HepG2 (cell line): ENCODE results near the gene IQGAP2. TPM values are rescaled to one million over a fixed set of nuclear protein-coding genes. Genes with fewer than 3 reads are reported as not detected.

ENCODE experiments used
- EEA1 ChIP-seq: sonication (generic); formaldehyde crosslinking; IDR thresholded peaks from 2 replicates; pipeline ENCODE4 v1.5.1; 2020; ENCODE audit warnings: mild to moderate bottlenecking, missing genetic modification reagents, borderline replicate concordance
- GATAD2A ChIP-seq: IDR thresholded peaks from 2 replicates; pipeline ENCODE4 v1.6.1; 2016
- HNRNPUL1 ChIP-seq: fragments of 200-400 bp; formaldehyde crosslinking; IDR thresholded peaks from 2 replicates; pipeline ENCODE4 v1.6.1; 2017; ENCODE audit warnings: low read depth, mild to moderate bottlenecking, low read length, moderate library complexity
- NCOR1 ChIP-seq: fragments of 200-600 bp; sonication (generic); IDR thresholded peaks from 2 replicates; pipeline ENCODE4 v1.7.0; 2017; ENCODE audit warnings: antibody characterized with exemption, low read length, borderline replicate concordance
- SOX13 ChIP-seq, 3 experiments: fragments of 450-650 bp in 1 of 3; sonication (generic) in 1 of 3; formaldehyde crosslinking in 1 of 3; IDR thresholded peaks in 2 of 3; conservative IDR thresholded peaks in 1 of 3; 2 replicates each; pipeline versions ENCODE4 v1.5.0 to v1.6.1; 2016 to 2020; ENCODE audit warnings: antibody characterized with exemption in 1 of 3, mild to moderate bottlenecking in 1 of 3, missing compliant biosample characterization in 1 of 3, missing genetic modification reagents in 1 of 3, moderate library complexity in 1 of 3
- STAG1 ChIP-seq: sonication (generic); formaldehyde crosslinking; IDR thresholded peaks from 2 replicates; pipeline ENCODE4 v1.4.0; 2020; ENCODE audit warnings: missing genetic modification reagents
- ZNF33A ChIP-seq: sonication (generic); formaldehyde crosslinking; IDR thresholded peaks from 2 replicates; pipeline ENCODE4 v1.5.1; 2020; ENCODE audit warnings: missing genetic modification reagents, mild to moderate bottlenecking, moderate library complexity, borderline replicate concordance
- ZNF501 ChIP-seq: sonication (generic); formaldehyde crosslinking; IDR thresholded peaks from 2 replicates; pipeline ENCODE4 v1.5.1; 2020; ENCODE audit warnings: mild to moderate bottlenecking, moderate library complexity, missing genetic modification reagents
- ZNF670 ChIP-seq: sonication (generic); formaldehyde crosslinking; IDR thresholded peaks from 2 replicates; pipeline ENCODE4 v1.8.0; 2022; ENCODE audit warnings: mild to moderate bottlenecking, missing genetic modification reagents, borderline replicate concordance
- polyA plus RNA-seq, 8 experiments: library from polyadenylated mRNA; depleted of rRNA in 3 of 8; stranded (reverse) in 7 of 8; unstranded in 1 of 8; fragments of >200 nt; fragmentation: Illumina TruSeq in 4 of 8; extraction: Trizol in 4 of 8; gene quantifications; 2 replicates each; pipeline versions ENCODE4 v1.2.1 to v1.2.3, GENCODE V29; 2011 to 2016; ENCODE audit warnings: low read depth in 4 of 8, missing spikeins in 1 of 8, mixed read lengths in 1 of 8; ENCODE audit not compliant: insufficient read depth in 1 of 8
- total RNA-seq, 5 experiments: library from RNA; depleted of rRNA; stranded (reverse); fragments of >200 nt; fragmentation: Illumina TruSeq; extraction: Trizol; gene quantifications; 2 replicates each; pipeline ENCODE4 v1.2.3, GENCODE V29; 2016; ENCODE audit warnings: low read depth in 1 of 5
- TF ChIP-seq, protein P1 (sequence below): sonication (generic); formaldehyde crosslinking; IDR thresholded peaks from 2 replicates; pipeline ENCODE4 v1.5.0; 2020; ENCODE audit warnings: mild to moderate bottlenecking, missing genetic modification reagents
- TF ChIP-seq, protein P2 (sequence below), 2 experiments: sonication (generic) in 1 of 2; formaldehyde crosslinking in 1 of 2; IDR thresholded peaks; 2 replicates each; pipeline versions ENCODE4 v1.4.0 to v1.6.1; 2016 to 2020; ENCODE audit warnings: borderline replicate concordance in 1 of 2, low read depth in 1 of 2, mild to moderate bottlenecking in 1 of 2, missing genetic modification reagents in 1 of 2
- TF ChIP-seq, protein P3 (sequence below): sonication (generic); formaldehyde crosslinking; IDR thresholded peaks from 2 replicates; pipeline ENCODE4 v1.5.1; 2020; ENCODE audit warnings: mild to moderate bottlenecking, moderate library complexity, missing genetic modification reagents
- TF ChIP-seq, protein P4 (sequence below): sonication (generic); formaldehyde crosslinking; IDR thresholded peaks from 2 replicates; pipeline ENCODE4 v1.4.0; 2020; ENCODE audit warnings: mild to moderate bottlenecking, missing genetic modification reagents
- TF ChIP-seq, protein P5 (sequence below): sonication (generic); formaldehyde crosslinking; IDR thresholded peaks from 2 replicates; pipeline ENCODE4 v1.5.0; 2020; ENCODE audit warnings: missing genetic modification reagents

Gene IQGAP2
- total and polyA plus RNA-seq, 2 of the 13 experiments (the other 11 are each of a cell fraction or from before 2014, with no cell fraction given): 35.2 to 83.3 TPM

DNA sequence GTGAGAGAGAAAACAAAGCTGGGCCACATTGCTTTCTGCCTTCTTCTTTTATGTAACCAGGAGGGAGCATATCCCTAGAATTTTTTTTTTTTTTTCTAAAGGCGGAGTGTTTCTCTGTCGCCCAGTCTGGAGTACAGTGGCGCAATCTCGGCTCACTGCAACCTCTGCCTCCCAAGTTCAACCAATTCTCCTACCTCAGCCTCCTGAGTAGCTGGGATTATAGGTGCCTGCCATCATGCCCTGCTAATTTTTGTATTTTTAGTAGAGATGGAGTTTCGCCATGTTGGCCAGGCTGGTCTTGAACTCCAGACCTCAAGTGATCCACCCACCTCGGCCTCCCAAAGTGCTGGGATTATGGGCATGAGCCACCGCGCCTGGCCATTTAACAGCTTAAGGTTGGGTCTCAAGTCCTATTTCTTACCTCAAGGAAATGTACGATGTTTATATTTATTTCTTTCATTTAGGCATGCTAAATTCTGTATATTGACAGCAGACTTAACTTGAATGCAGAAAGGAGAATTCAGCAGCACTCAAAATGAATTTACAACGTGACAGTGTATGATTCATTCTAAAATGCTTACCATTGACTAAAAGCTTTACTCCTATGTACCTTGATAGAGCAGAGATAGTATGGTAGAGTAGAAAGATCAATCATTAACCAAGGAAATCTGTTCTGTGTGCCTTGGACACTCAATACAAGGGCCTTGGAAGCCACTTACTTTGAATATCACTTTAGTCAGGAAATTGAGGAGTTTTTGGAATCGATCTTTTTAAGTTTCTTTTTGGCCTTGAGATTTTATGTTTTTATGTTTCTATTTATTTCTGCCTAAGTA, 119.2 kb downstream of the IQGAP2 start (continued):
- TF ChIP-seq, protein P1, sequence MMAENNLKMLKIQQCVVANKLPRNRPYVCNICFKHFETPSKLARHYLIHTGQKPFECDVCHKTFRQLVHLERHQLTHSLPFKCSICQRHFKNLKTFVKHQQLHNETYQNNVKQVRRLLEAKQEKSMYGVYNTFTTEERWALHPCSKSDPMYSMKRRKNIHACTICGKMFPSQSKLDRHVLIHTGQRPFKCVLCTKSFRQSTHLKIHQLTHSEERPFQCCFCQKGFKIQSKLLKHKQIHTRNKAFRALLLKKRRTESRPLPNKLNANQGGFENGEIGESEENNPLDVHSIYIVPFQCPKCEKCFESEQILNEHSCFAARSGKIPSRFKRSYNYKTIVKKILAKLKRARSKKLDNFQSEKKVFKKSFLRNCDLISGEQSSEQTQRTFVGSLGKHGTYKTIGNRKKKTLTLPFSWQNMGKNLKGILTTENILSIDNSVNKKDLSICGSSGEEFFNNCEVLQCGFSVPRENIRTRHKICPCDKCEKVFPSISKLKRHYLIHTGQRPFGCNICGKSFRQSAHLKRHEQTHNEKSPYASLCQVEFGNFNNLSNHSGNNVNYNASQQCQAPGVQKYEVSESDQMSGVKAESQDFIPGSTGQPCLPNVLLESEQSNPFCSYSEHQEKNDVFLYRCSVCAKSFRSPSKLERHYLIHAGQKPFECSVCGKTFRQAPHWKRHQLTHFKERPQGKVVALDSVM: peak; percentile 52
- no peak for TF ChIP-seq SOX13 (IDR thresholded peaks at IDR 0.05)
- peak in 1 of 2 experiments; percentile 19; a peak in 1 of 4 replicates for TF ChIP-seq SOX13 (CRISPR knock-in tag; conservative IDR thresholded peaks at IDR 0.05 in 1 of 2, IDR thresholded peaks at IDR 0.05 in 1 of 2)
- TF ChIP-seq STAG1 (CRISPR knock-in tag): 0 out of 2 replicates have a peak, but pooled peaks have one; percentile 5
- TF ChIP-seq HNRNPUL1: peak; percentile 93
- TF ChIP-seq ZNF33A (CRISPR knock-in tag): 0 out of 2 replicates have a peak, but pooled peaks have one; percentile 31
- peak; percentile 32; the same call in 1 of the 2 replicates for TF ChIP-seq ZNF501
- TF ChIP-seq, protein P2, sequence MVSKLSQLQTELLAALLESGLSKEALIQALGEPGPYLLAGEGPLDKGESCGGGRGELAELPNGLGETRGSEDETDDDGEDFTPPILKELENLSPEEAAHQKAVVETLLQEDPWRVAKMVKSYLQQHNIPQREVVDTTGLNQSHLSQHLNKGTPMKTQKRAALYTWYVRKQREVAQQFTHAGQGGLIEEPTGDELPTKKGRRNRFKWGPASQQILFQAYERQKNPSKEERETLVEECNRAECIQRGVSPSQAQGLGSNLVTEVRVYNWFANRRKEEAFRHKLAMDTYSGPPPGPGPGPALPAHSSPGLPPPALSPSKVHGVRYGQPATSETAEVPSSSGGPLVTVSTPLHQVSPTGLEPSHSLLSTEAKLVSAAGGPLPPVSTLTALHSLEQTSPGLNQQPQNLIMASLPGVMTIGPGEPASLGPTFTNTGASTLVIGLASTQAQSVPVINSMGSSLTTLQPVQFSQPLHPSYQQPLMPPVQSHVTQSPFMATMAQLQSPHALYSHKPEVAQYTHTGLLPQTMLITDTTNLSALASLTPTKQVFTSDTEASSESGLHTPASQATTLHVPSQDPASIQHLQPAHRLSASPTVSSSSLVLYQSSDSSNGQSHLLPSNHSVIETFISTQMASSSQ (IDR thresholded peaks at IDR 0.05; ENCODE audit: low read depth): peak; percentile 91
- TF ChIP-seq, protein P2 (CRISPR knock-in tag; IDR thresholded peaks at IDR 0.05; ENCODE audit: borderline replicate concordance): peak; percentile 84
- TF ChIP-seq, protein P3, sequence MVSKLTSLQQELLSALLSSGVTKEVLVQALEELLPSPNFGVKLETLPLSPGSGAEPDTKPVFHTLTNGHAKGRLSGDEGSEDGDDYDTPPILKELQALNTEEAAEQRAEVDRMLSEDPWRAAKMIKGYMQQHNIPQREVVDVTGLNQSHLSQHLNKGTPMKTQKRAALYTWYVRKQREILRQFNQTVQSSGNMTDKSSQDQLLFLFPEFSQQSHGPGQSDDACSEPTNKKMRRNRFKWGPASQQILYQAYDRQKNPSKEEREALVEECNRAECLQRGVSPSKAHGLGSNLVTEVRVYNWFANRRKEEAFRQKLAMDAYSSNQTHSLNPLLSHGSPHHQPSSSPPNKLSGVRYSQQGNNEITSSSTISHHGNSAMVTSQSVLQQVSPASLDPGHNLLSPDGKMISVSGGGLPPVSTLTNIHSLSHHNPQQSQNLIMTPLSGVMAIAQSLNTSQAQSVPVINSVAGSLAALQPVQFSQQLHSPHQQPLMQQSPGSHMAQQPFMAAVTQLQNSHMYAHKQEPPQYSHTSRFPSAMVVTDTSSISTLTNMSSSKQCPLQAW (CRISPR knock-in tag): 0 out of 2 replicates have a peak, but pooled peaks have one; percentile 47
- TF ChIP-seq EEA1: no peak
- TF ChIP-seq ZNF670 (CRISPR knock-in tag): 0 out of 2 replicates have a peak, but pooled peaks have one; percentile 27
- peak; percentile 22; the same call in 1 of the 2 replicates for TF ChIP-seq NCOR1
- TF ChIP-seq GATAD2A (CRISPR knock-in tag): peak; percentile 46
- TF ChIP-seq, protein P4, sequence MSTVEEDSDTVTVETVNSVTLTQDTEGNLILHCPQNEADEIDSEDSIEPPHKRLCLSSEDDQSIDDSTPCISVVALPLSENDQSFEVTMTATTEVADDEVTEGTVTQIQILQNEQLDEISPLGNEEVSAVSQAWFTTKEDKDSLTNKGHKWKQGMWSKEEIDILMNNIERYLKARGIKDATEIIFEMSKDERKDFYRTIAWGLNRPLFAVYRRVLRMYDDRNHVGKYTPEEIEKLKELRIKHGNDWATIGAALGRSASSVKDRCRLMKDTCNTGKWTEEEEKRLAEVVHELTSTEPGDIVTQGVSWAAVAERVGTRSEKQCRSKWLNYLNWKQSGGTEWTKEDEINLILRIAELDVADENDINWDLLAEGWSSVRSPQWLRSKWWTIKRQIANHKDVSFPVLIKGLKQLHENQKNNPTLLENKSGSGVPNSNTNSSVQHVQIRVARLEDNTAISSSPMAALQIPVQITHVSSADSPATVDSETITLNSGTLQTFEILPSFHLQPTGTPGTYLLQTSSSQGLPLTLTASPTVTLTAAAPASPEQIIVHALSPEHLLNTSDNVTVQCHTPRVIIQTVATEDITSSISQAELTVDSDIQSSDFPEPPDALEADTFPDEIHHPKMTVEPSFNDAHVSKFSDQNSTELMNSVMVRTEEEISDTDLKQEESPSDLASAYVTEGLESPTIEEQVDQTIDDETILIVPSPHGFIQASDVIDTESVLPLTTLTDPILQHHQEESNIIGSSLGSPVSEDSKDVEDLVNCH (CRISPR knock-in tag): no peak
- TF ChIP-seq, protein P5, sequence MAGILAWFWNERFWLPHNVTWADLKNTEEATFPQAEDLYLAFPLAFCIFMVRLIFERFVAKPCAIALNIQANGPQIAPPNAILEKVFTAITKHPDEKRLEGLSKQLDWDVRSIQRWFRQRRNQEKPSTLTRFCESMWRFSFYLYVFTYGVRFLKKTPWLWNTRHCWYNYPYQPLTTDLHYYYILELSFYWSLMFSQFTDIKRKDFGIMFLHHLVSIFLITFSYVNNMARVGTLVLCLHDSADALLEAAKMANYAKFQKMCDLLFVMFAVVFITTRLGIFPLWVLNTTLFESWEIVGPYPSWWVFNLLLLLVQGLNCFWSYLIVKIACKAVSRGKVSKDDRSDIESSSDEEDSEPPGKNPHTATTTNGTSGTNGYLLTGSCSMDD (CRISPR knock-in tag): no peak
